ENCODE measurements around the gene PDGFB. TPM values are rescaled to one million over a fixed set of nuclear protein-coding genes. Genes with fewer than 3 reads are reported as not detected.

Gene PDGFB
- total RNA-seq, 1 experiment from 2014 or later, result 13.1 TPM

DNA sequence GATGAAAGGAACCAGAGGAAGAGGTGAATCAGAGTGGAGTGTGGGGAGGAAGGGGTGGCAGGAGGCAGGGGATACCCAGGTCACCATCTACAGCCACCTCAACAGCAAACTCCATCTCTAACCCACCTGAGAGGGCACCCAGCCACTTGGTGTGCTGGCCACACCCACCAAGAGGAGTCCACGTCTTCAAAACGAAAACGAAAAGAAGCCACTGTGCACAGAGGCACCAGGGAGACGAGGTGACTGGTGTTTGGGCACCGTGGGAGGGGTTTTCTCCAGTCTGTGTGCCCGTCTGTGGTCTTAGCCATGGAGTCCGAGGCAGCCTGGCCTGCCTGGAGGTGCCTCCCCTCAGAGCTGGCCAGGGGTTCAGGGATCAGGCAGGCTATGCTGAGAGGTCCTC lies 20.2 kb downstream of the PDGFB start:
- intact Hi-C loops (cut with micrococcal nuclease), result no loop called here
- DNase-seq (ENCODE audit: low read depth, low spot score) (no peak), ATAC-seq (no peak)
- no peak overlapping the region for H3K27ac ChIP-seq (ENCODE audit: low read depth, low read length)
- H3K9ac ChIP-seq (ENCODE audit: low read length), result no peak overlapping the region
- no peaks in the 10 kb centered on the region for H3K9me2 ChIP-seq (ENCODE audit: insufficient read depth)
- no peak overlapping the region for H3K4me3 ChIP-seq (replicated peaks in 1 of 2; ENCODE audit: low read depth in 1 of 2, low read length in 2 of 2)
- no peaks in the 10 kb centered on the region for H4K20me1 ChIP-seq (ENCODE audit: insufficient read depth)
- H3K4me2 ChIP-seq (ENCODE audit: low read length), result no peak overlapping the region
- BruUV-seq (replicated peaks), result no TSS peak
- no peaks in the 10 kb centered on the region for H3K9me3 ChIP-seq (ENCODE audit: control insufficient read depth in 1 of 2, insufficient read depth in 1 of 2, low read depth in 1 of 2, low read length in 2 of 2)
- no peaks in the 10 kb centered on the region for H3K79me2 ChIP-seq (ENCODE audit: insufficient read depth, low read length)
- no peaks in the 10 kb centered on the region; a peak in 1 of 4 replicates for H3K4me1 ChIP-seq (ENCODE audit: control insufficient read depth in 1 of 2, insufficient read depth in 2 of 2, low read length in 2 of 2)
- POLR2A ChIA-PET, result no interaction called here
- RAD21 ChIA-PET (ENCODE audit: low non-redundant PET in 1 of 2, low total read pairs in 2 of 2, uncharacterized antibody in 2 of 2, unreplicated experiment in 2 of 2), result no interaction called here
- no peak overlapping the region for H2AFZ ChIP-seq (ENCODE audit: low read depth, low read length, poor library complexity, severe bottlenecking)
- CTCF ChIA-PET, result no interaction called here
- peaks cover 2 to 17% of the 10 kb centered on the region in 2 experiments; a peak in 1 of 4 replicates for H3K36me3 ChIP-seq (ENCODE audit: control insufficient read depth in 1 of 2, insufficient read depth in 2 of 2, low read length in 2 of 2)
- TF ChIP-seq ELF1 (IDR thresholded peaks at IDR 0.05; ENCODE audit: borderline replicate concordance, low read depth) (no peak), YY1 (IDR thresholded peaks at IDR 0.05; ENCODE audit: extremely low read depth, insufficient replicate concordance, low read depth, low read length) (no peak), ZNF274 (IDR thresholded peaks at IDR 0.05; ENCODE audit: low read depth, low read length) (no peak), RAD21 (IDR thresholded peaks at IDR 0.05; ENCODE audit: low read depth) (no peak)
- TF ChIP-seq, protein P1, sequence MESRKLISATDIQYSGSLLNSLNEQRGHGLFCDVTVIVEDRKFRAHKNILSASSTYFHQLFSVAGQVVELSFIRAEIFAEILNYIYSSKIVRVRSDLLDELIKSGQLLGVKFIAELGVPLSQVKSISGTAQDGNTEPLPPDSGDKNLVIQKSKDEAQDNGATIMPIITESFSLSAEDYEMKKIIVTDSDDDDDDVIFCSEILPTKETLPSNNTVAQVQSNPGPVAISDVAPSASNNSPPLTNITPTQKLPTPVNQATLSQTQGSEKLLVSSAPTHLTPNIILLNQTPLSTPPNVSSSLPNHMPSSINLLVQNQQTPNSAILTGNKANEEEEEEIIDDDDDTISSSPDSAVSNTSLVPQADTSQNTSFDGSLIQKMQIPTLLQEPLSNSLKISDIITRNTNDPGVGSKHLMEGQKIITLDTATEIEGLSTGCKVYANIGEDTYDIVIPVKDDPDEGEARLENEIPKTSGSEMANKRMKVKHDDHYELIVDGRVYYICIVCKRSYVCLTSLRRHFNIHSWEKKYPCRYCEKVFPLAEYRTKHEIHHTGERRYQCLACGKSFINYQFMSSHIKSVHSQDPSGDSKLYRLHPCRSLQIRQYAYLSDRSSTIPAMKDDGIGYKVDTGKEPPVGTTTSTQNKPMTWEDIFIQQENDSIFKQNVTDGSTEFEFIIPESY (IDR thresholded peaks at IDR 0.05; ENCODE audit: extremely low read depth, insufficient replicate concordance, low read length), result no peak
- H3K27me3 ChIP-seq (ENCODE audit: insufficient read depth, low read length), result no peaks in the 10 kb centered on the region

DNA sequence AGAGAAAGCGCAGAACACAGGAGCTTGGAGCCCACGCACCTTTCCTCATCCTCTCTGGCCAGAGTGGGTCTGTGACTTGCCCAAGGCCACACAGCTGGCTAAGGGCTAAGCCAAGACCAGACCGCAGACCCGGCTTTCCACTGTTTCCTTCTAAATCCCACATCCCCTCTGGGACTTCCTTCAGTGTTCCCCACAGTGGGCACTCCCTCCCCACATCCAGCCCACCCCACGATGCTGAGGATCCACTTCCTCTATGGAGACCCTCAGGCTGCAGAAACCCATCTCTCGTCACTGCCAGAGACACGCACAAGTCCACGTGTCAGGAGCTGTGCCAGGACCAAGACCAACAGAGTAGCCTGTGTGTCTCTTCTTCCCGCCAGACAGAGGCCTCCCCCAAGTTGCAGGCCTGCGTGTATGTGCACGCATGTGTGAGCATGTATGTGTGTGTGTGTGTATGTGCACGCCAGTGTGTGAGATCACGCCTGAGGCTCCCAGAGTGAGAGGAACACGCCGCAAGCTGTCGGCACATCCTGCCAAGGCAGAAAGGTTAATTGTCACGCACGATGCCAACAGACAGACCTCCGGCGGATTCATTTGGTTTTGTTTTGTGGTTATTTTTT lies 21.6 kb downstream of the PDGFB start:
- Histone ChIP-seq H2AFZ (ENCODE audit: low read depth, low read length, poor library complexity, severe bottlenecking) (no peak overlapping the region), H3K9me3 (ENCODE audit: control insufficient read depth in 1 of 2, insufficient read depth in 1 of 2, low read depth in 1 of 2, low read length in 2 of 2) (no peaks in the 10 kb centered on the region), H3K9me2 (ENCODE audit: insufficient read depth) (no peaks in the 10 kb centered on the region), H3K4me2 (ENCODE audit: low read length) (no peak overlapping the region), H3K9ac (ENCODE audit: low read length) (no peak overlapping the region), H3K4me3 (replicated peaks in 1 of 2; ENCODE audit: low read depth in 1 of 2, low read length in 2 of 2) (no peak overlapping the region), H4K20me1 (ENCODE audit: insufficient read depth) (no peaks in the 10 kb centered on the region), H3K79me2 (ENCODE audit: insufficient read depth, low read length) (no peaks in the 10 kb centered on the region), H3K27me3 (ENCODE audit: insufficient read depth, low read length) (no peaks in the 10 kb centered on the region), H3K4me1 (ENCODE audit: control insufficient read depth in 1 of 2, insufficient read depth in 2 of 2, low read length in 2 of 2) (peaks cover 0 to 5% of the 10 kb centered on the region in 2 experiments; a peak in 1 of 4 replicates), H3K27ac (ENCODE audit: low read depth, low read length) (no peak overlapping the region), H3K36me3 (ENCODE audit: control insufficient read depth in 1 of 2, insufficient read depth in 2 of 2, low read length in 2 of 2) (peaks cover 2 to 13% of the 10 kb centered on the region in 2 experiments; a peak in 1 of 4 replicates)
- ChIA-PET RAD21 (ENCODE audit: low non-redundant PET in 1 of 2, low total read pairs in 2 of 2, uncharacterized antibody in 2 of 2, unreplicated experiment in 2 of 2) (no interaction called here), CTCF (no interaction called here), POLR2A (no interaction called here)
- DNase-seq (ENCODE audit: low read depth, low spot score) (no peak), ATAC-seq (no peak)
- intact Hi-C loops (cut with micrococcal nuclease), result no loop called here
- no TSS peak for BruUV-seq (replicated peaks)
- TF ChIP-seq TCF7L2 (IDR thresholded peaks at IDR 0.05; ENCODE audit: borderline replicate concordance, extremely low read depth, insufficient read depth, insufficient read length) (no peak), YY1 (IDR thresholded peaks at IDR 0.05; ENCODE audit: extremely low read depth, insufficient replicate concordance, low read depth, low read length) (no peak), EZH2phosphoT487 (IDR thresholded peaks at IDR 0.05; ENCODE audit: borderline replicate concordance) (no peak), ELF1 (IDR thresholded peaks at IDR 0.05; ENCODE audit: borderline replicate concordance, low read depth) (no peak), EZH2 (IDR thresholded peaks at IDR 0.05) (no peak), ZNF274 (IDR thresholded peaks at IDR 0.05; ENCODE audit: low read depth, low read length) (no peak), EGR1 (IDR thresholded peaks at IDR 0.05; ENCODE audit: low read depth) (no peak), SIN3A (IDR thresholded peaks at IDR 0.05; ENCODE audit: low read depth) (no peak), POLR2AphosphoS5 (IDR thresholded peaks at IDR 0.05; ENCODE audit: low read depth, low read length) (no peak), CEBPB (IDR thresholded peaks at IDR 0.05; ENCODE audit: low read depth) (no peak)
- TF ChIP-seq, protein P2, sequence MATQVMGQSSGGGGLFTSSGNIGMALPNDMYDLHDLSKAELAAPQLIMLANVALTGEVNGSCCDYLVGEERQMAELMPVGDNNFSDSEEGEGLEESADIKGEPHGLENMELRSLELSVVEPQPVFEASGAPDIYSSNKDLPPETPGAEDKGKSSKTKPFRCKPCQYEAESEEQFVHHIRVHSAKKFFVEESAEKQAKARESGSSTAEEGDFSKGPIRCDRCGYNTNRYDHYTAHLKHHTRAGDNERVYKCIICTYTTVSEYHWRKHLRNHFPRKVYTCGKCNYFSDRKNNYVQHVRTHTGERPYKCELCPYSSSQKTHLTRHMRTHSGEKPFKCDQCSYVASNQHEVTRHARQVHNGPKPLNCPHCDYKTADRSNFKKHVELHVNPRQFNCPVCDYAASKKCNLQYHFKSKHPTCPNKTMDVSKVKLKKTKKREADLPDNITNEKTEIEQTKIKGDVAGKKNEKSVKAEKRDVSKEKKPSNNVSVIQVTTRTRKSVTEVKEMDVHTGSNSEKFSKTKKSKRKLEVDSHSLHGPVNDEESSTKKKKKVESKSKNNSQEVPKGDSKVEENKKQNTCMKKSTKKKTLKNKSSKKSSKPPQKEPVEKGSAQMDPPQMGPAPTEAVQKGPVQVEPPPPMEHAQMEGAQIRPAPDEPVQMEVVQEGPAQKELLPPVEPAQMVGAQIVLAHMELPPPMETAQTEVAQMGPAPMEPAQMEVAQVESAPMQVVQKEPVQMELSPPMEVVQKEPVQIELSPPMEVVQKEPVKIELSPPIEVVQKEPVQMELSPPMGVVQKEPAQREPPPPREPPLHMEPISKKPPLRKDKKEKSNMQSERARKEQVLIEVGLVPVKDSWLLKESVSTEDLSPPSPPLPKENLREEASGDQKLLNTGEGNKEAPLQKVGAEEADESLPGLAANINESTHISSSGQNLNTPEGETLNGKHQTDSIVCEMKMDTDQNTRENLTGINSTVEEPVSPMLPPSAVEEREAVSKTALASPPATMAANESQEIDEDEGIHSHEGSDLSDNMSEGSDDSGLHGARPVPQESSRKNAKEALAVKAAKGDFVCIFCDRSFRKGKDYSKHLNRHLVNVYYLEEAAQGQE (IDR thresholded peaks at IDR 0.05; ENCODE audit: low read depth), result no peak
- TF ChIP-seq, protein P3, sequence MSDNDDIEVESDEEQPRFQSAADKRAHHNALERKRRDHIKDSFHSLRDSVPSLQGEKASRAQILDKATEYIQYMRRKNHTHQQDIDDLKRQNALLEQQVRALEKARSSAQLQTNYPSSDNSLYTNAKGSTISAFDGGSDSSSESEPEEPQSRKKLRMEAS (IDR thresholded peaks at IDR 0.05), result no peak

All from HCT116 (cell line).